ENCODE data around the gene CTBS. TPM values are rescaled to one million over a fixed set of nuclear protein-coding genes. Genes with fewer than 3 reads are reported as not detected.

The CTBS gene
- total and polyA plus RNA-seq, 2 of the 8 experiments (the other 6 are each of a cell fraction or from before 2014, with no cell fraction given): 3.3 to 4.1 TPM

DNA sequence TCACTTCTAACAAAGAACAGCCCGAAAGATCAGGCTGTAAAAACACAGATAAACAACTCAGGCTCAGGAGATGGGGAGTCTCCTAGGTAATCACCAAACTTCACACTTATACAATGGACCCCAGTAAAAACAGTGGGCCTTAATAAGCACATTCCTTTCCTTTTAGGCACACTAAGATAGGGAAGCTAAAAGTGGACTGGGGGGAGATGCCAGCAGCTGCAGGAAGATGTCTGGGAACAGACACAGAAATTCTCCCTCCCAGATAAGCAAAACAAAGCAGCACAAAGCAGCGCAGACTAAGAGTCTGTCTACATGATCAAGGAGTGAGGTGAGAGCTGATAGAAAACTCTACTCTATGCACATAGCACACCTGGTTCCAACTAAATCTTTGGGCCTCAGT is 29.0 kb upstream of the CTBS start (continued):
- TF ChIP-seq RBBP5 (IDR thresholded peaks at IDR 0.05; ENCODE audit: borderline replicate concordance, low read depth, low read length) (no peak), SRF (IDR thresholded peaks at IDR 0.05; ENCODE audit: low read depth, low read length) (no peak), HDAC2 (IDR thresholded peaks at IDR 0.05; ENCODE audit: borderline replicate concordance in 1 of 2, low read depth in 2 of 2, low read length in 2 of 2) (no peak), CHD2 (IDR thresholded peaks at IDR 0.05; ENCODE audit: low read length) (no peak), NRF1 (IDR thresholded peaks at IDR 0.05; ENCODE audit: low read depth, low read length) (no peak), RFX5 (IDR thresholded peaks at IDR 0.05; ENCODE audit: borderline replicate concordance, low read depth, low read length) (no peak), JUND (IDR thresholded peaks at IDR 0.05; ENCODE audit: low read length) (no peak), PHF8 (conservative IDR thresholded peaks at IDR 0.05; ENCODE audit: low read depth, low read length) (no peak), RNF2 (IDR thresholded peaks at IDR 0.05; ENCODE audit: borderline replicate concordance, low read depth, low read length, missing control alignments, poor library complexity, severe bottlenecking) (no peak)
- TF ChIP-seq, protein P1, sequence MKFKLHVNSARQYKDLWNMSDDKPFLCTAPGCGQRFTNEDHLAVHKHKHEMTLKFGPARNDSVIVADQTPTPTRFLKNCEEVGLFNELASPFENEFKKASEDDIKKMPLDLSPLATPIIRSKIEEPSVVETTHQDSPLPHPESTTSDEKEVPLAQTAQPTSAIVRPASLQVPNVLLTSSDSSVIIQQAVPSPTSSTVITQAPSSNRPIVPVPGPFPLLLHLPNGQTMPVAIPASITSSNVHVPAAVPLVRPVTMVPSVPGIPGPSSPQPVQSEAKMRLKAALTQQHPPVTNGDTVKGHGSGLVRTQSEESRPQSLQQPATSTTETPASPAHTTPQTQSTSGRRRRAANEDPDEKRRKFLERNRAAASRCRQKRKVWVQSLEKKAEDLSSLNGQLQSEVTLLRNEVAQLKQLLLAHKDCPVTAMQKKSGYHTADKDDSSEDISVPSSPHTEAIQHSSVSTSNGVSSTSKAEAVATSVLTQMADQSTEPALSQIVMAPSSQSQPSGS (IDR thresholded peaks at IDR 0.05; ENCODE audit: low read length): no peak

Measured in H1 (cell line).